NCI-H446 treated with DMSO at 0.1 percent for 48 hours (cell line): Measurements from ENCODE around the gene CDH4.
"Not testable (repeated sequence)": the region's sequence is repeated elsewhere in the genome, so short reads cannot be mapped to it uniquely, and the experiment has no call there.

ENCODE experiments used
- DNase-seq: peaks from one replicate; lab custom pipeline; 2025; lab: John Stamatoyannopoulos, UW

CDH4 gene

DNA sequence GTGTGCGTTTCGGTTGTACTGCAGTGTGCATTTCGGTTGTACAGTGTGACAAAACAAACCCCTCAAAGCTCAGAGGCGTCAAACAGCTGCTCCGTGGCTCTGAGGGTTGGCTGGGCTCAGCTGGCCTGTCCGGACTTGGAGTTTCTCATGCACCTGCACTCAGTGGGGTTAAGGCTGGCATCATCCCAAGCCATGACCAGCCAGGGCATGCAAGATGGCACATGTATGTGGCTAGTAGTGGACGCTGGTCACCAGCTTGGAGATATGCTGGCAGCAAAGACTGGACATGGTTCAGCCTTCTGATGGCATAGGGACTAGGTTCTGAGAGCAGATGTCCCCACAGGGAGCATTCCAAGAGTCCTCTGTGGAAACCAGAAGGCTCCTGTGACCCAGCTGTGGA is 187.2 kb downstream of the CDH4 start:
- no peak for DNase-seq

DNA sequence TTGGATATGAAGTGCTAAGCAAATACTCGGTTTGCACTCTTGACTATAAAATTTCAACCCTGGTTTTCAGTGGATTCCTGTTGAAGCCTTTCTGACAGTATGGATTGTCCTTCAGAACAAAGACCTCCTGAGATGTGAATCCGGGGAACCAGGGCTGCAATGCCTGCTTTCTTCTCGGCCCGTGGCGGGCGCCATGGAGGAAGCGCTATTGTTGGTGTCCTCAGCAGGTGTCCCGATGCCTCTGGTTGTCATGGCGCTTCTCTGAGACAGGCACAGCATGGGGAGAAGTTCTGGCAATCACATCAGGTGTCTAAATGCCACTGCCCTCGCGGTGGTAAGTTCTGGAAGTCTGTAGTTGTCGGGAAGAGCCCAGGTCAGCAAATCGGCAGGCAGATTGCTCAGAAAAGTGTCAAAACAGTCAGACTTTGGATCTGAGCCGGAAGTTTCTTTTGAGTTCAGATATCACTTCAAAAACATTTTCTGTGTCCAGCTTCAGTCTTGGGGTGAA is 188.5 kb downstream of the CDH4 start:
- DNase-seq = no peak

DNA sequence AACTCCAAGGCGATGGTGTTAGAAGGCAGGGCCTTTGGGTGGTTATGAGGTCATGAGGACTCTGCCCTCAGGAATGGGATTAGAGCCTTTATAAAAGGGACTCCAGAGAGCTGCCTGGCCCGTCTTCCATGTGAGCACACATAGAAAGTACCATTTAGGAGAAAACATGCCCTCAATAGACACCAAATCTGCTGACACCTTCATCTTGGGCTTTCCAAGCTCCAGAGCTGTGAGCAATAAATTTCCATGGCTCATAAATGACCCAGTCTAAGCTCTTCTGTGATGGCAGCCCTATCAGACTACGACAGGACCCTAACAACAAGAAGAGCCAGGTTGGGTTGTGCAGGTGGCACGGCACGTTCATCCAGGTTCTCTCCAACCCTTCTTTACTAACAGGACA is 189.5 kb downstream of the CDH4 start:
- no peak for DNase-seq

DNA sequence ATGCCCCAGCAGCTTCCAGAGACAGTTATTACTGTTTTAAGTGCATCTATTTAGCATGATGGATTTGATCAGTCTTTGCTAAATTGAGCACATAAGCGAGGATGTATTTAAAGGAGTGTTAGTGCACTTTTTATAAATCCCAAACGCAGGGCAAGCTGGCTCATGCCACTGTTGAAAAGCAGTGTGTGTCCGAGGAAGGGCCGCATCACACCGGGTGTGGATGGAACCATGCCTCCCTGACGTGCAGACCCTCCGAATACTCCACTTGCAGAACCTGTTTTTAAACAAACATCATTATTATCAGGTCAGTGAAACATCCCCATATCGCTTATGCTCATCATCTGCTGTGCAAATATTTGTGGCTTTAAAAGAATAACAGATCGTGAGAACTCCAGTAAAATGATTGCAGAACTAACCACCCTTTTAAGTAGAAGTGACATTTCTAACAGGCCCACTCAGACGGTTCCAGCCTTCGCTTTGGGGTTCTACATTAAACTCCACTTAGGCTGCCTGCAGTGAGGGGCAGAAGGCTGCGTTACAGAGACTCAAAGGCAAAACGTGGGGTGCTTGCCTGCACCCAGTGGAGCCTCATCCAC is 190.1 kb downstream of the CDH4 start:
- no peak for DNase-seq

DNA sequence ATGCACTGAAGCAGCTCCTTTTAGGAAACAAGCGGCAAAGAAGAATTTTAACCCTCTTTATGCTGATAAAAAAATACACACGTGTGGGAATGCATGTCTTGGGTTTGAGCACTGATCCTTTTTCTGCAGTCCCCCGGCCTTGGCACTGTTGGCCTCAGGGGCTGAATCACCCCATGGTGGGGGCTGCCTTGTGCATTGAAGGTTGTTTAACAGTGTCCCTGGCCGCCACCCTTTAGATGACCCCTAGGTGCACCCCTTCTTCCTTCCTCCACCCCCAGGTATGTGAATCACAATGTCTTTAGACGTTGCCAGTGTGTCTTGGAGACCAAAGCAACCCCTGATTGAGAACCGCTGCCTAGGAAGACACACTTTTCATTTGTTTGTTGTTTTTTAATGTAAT is 190.7 kb downstream of the CDH4 start:
- no peak for DNase-seq

DNA sequence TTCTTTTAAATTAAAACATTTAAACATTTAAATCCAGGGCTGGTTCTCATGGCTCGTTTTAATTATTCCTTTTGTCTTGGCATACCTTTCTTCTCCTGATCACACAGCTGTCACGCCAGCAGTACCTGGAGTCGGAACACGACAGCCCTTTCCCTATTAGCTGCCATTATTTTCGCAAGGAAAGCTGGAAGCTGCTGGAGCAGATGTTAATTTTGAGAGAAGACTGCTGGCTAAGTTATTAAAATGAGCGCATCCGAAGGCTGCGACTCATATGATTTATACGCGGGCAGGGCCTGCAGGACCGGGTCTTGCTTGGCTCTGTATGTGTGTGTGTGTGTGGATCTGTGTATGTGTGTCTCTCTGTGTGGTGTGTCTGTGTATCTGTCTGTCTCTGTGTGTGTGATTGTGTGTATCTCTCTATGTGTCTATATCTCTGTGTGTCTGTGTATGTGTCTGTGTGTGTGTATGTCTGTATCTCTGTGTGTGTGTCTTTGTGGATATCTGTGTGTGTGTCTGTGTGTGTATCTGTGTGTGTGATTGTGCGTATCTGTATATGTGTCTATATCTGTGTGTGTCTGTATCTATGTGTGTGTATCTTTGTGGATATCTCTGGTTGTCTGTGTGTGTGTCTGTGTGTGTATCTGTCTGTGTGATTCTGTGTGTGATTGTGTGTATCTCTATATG is 191.5 kb downstream of the CDH4 start:
- no peak for DNase-seq

DNA sequence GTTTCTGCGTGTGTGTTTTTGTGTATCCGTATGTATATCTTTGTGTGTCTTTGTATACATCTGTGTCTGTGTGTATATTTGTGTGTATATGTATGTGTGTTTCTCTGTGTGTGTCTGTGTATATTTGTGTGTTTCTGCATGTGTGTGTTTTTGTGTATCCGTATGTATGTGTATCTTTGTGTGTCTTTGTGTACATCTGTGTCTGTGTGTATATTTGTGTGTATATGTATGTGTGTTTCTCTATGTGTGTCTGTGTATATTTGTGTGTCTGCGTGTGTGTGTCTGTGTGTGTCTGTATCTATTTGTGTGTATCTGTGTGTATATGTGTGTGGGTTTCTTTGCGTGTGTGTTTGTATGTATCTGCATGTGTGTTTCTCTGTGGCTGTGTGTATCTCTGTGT is 192.6 kb downstream of the CDH4 start:
- DNase-seq = no peak

DNA sequence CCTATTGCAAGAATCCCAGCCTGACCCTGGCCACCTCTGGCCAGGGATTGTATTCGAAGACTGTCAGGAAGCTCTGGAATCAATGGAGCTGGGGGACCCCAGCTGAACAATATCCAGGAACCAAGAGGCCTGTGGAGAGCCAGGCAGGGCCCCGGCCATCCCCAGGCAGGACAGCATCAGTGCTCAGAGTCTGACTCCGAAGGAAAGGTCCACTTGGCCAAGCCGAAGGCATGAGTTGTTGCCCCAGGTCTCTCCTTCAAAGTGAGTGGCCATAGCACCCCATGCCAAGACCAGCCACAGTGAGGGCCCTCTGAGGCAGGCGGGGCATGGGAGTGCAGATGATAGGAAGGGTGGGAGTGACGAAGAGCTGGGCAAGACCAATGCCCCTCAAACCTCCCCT is 193.1 kb downstream of the CDH4 start:
- no peak for DNase-seq

DNA sequence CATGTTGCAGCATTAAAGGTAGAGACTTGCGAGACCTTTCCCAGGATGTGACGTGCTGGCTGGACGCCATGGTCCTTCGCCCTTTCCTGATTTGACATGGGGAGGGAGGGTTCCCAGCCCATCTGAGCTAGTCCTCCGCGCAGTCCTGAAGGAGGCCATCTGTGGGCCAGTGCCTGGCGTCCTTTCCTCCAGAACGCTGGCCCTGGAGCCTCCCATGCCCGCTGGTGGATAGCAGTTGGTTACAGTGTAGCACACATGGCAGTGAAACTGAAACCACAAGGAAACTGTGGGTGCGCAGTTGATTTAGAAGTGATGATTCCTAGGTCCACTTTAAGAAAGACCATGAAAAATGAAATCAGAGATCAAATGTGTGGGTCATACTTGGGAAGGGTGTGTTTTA is 193.7 kb downstream of the CDH4 start:
- DNase-seq = no peak

DNA sequence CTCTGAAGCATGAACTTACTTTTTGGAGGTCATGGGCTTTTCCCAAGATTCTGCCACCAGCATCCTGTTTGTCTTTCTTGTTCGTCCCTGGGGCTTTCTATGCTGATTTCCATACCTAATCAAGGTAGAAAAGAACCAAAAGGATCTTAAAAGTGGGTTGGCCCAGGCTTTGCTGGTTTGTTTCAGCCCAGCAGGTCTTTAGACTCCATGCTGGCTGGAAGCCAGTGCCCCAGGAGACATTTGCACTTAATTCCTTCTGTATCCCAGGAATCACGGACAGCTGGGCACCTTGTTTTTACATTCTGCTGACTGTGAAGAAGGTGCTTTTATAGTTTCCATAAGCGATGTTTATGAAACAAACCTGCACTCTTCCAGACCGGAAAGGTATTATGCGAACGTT is 195.9 kb downstream of the CDH4 start:
- DNase-seq = no peak

DNA sequence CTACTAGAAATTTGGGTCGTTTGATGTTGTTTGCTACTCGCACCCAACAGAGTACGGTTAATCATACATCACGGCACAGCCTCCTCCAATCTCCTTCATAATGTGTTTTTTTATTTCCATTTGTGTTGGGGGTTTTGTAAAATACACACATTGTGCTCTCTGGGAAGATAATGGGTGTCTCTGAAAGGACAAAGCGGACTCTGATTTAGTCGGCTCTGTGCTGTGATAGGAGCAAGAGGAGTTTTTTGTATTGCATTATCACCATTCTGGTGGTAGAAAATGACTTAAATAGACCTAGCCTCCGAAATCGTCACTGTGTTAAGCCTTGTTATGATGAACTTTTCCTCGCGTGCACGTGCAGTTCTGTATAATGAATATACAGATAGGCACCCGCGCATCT is 196.3 kb downstream of the CDH4 start:
- no peak for DNase-seq

DNA sequence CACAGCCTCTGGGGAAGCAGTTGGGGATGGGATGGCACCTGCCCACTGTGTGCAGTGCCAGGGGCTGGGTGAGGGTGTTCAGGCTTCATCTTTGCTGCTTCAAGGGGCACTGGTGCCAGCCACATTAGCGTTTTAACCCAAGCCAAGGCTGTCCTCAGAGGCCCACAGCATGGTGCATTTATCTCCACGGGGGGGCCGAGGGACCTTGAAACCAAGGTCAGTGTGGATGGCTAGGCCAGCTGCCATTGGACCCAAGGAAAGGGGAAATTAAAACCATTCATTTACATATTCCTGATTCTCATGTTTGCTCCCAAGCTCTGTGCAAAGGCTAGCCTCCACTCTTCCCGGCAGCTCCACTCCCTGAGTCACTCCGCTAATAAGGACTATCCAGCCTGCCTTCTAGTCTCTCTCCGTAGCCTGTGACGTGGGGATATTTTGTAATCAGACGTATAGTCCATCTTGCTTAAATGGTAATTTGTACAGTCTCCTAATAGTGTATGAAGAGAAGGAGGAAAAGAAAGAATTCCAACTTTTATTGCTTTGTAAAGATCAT is 197.1 kb downstream of the CDH4 start:
- no peak for DNase-seq

DNA sequence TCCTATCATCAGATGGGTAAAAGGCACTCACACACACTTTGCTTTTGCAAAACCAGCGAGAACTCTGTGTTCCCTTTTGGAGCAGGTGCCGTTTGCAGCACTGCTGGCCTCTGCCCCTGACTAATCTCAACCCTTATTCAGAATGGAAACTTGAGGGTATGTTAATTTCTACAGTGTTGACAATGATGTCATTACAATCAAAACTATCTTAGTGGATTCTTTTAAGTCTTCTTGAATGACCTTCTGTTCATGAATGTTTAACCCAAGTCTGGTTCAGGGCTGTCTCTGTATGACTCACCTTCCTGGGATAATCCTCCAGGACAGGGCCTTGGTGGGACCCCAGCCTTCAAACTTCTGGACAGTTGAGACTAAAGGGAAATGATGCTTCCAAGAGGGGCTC is 197.9 kb downstream of the CDH4 start:
- DNase-seq = no peak

DNA sequence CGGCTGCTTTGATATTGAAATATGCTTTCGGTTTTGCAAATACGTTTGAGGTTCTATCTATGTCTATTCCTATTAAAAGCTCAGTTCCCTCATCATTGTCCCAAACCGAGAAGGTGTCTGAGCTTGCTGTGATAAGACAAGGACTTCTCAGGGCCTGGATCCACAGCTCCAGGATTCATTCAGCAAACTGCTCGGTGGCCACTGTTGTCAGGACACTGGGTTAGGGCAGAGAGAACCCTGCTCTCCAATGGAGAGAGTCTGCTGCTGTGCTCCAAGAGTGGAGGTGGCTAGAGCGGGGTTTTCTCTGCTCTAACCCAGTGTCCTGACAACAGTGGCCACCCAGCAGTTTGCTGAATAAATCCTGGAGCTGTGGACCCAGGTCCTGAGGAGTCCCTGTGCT is 198.5 kb downstream of the CDH4 start:
- DNase-seq = no peak

DNA sequence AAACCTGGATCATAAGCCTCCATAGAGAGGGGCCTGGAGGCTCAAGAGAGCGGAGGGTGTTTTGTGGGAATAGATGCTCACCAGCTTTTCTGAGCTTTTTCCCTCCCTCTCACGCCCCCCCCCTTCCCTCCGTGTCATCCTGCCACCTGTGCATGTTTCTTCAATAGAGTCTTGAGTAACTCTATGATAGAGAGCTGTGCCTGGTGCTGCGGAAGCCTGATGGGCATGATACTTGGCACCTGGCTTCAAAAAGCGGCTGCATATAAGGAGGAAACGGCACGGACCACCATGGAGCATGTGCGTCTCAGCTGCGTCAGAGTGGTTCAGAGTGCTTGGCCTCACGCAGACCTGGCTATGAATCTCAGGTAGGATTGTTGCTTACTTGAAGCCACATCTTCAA is 198.9 kb downstream of the CDH4 start:
- no peak for DNase-seq

DNA sequence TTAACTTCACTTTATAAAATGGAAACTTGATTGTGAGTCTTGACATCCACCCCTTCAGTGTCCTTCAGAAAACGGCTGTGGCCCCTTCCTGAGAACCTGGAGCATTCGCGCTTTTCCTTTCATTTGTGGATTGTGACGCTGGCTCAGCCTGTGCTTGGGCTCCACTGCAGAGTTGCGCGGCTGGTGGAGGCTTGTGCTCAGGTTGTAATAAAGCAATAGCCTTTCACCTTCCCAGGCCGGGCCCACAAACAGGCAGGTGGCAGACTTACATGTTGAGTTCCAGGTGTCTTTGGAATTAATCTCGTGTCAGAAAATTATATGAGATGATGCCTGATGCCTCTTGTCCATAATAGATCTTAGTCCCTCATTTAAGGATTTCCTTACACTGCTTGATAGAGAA is 199.9 kb downstream of the CDH4 start:
- DNase-seq = no peak

DNA sequence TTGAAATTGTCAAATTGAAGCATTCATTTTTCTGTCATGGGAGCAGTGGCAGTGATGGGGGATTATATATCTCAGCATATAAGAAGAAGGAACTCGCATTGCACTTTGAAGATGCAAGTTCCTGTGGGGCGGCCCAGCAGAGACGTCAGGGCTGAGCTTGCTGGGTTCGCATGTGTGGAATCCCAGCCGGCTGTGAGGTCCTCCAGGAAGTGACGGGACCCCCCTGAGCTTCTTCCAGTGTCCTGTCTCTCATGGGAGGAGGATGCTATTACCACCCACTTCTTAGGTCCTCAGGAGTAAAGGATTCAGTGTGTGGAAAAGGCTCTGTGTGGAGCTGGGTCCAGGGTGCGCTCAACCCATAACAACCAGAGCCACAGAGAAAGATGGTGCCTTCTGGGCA is 201.2 kb downstream of the CDH4 start:
- no peak for DNase-seq

DNA sequence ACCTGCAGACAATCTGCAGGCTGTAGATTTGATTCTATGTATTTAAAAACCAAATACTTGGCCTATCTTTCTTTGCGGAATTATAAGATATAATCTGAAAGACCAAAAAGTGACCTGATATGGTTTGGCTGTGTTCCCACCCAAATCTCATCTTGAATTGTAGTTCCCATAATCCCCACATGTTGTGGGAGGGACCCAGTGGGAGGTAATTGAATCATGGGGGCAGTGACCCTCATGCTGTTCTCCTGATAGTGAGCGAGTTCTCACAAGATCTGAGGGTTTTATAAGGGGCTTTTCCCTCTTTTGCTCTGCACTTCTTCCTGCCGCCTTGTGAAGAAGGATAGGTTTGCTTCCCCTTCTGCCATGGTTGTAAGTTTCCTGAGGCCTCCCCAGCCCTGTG is 201.6 kb downstream of the CDH4 start:
- DNase-seq = not testable (repeated sequence)

DNA sequence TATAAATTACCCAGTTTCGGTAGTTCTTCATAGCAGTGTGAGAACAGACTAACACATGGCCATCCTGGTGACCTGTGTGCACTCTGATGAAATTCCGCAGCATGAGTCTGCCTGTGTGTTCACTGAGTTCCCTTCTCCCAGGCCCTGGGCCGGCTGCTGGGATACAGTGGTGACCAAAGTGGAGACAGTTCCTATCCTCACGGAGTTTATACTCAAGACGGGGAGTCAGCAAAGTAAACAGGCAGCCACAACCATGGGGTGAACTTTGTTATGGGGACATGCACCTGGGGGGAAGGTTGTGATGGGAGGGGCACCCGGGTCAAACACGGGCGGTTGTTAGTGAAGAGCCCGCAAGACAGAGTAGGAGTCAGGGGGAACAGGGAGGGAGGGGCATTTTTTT is 202.0 kb downstream of the CDH4 start:
- DNase-seq = no peak

DNA sequence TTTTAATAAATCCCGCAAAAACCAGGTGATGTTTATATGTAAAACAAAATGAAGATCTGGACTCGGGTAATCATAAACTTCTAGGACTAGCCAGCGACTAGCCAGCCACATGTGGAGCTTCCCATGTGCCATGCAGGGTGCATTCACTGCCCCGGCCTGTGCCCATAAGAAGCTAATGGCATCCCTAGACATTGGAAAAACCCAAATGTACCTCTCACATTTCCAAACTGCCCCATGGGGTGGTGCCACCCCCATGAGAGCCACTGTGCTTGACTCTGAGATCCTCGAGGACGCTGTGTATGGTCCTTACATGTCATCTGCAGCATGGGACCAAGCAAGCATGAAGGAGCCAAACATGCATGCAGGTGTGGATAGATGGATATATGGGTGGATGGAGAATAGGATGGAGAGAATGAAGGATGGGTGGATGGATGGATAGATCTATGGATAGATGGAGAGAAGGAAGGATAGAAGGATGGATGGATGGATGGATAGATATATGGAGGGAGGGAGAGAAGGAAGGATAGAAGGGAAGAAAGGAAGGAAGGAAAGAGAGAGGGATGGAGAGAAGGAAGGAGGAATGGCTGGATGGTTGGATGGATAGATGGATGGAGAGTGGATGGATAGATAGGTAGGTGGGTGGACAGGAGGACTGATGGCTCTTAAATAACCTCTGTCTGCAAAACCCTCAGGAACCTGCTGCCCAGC is 203.6 kb downstream of the CDH4 start:
- DNase-seq = no peak

DNA sequence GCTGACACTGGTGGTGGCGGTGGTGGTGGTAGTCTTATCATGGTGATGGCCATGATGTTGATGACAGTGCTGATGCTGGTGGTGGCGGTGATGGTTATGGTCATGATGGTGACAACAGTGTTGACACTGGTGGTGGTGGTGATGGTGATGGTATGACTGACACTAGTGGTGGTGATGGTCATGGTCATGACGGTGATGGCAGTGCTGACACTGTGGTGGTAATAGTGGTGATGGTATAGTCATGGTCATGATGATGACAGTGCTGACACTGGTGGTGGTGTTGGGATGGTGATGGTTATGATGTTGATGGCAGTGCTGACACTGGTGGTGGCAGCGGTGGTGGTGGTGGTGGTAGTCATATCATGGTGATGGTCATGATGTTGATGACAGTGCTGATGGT is 205.7 kb downstream of the CDH4 start:
- DNase-seq = no peak

DNA sequence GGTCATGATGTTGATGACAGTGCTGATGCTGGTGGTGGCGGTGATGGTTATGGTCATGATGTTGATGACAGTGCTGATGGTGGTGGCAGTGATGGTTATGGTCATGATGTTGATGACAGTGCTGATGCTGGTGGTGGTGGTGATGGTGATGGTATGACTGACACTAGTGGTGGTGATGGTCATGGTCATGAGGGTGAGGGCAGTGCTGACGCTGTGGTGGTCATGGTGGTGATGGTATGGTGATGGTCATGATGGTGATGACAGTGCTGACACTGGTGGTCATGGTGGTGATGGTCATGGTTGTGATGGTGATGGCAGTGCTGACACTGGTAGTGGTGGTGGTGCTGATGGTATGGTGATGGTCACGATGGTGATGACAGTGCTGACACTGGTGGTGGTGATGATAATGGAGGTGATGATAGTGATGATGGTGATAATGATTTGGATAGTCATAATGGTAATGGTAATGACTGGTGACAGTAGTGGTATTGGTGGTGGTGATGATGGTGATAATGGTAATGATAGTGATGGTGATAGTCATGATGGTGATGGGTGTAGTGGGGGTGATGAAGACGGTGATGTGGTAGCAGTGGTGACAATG is 206.2 kb downstream of the CDH4 start:
- no peak for DNase-seq

DNA sequence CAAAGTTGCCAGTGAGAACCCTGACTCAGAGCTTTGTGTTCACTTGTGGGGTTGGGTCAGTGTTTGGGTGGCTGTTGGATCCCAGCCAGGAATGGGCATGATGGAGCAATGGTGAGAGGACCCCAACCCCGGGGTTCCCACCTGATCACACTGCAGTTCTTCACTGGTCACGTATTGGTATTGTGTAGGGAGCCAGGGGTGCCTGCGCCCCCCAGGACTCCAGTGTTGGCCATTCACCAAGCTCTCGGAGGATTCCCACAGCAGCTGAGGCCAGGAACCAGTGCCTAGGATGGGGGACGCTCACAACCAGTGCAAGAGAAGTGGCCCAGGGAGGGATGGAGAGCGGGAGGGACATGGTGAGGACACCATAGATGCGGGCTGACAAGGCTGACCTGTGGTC is 207.2 kb downstream of the CDH4 start:
- DNase-seq = no peak
